Measurements from ENCODE around the gene HGS.

HGS gene

GRCh38 chr17:81683584-81684441 is at the start of gene HGS, which contains the start of gene ARL16:
HGS (plus strand) TSS chr17:81684011; CDS start chr17:81684067, 56 bp downstream.
ARL16 (minus strand) TSS chr17:81683797; CDS start chr17:81683753, 44 bp downstream.
- DNase-seq (ENCODE audit: low read depth): peak; percentile 98

GRCh38 chr17:81635431-81635830 is 48.4 kb upstream of the HGS start:
- DNase-seq (ENCODE audit: low read depth): no peak

GRCh38 chr17:81635973-81636504 is 47.8 kb upstream of the HGS start:
- DNase-seq (ENCODE audit: low read depth): no peak

- peak; percentile 84 for DNase-seq (ENCODE audit: low read depth)
These were observed 47.1 kb upstream of the HGS start, which contains the start of the genes NPLOC4 and TSPAN10 for GRCh38 chr17:81636505-81637288. NPLOC4 (minus strand) TSS chr17:81637112; CDS start chr17:81636930, 182 bp downstream. TSPAN10 (plus strand) TSS chr17:81637196; CDS start chr17:81642413, 5,217 bp downstream.

GRCh38 chr17:81638683-81639082 is 45.1 kb upstream of the HGS start:
- DNase-seq (ENCODE audit: low read depth): no peak

GRCh38 chr17:81640011-81640410 is 43.8 kb upstream of the HGS start:
- no peak for DNase-seq (ENCODE audit: low read depth)

- peak; percentile 85 for DNase-seq (ENCODE audit: low read depth)
These were observed 41.9 kb upstream of the HGS start for GRCh38 chr17:81641825-81642489.

- no peak for DNase-seq (ENCODE audit: low read depth)
These were observed 39.3 kb upstream of the HGS start for GRCh38 chr17:81644496-81644895.

GRCh38 chr17:81644976-81645952 is 38.5 kb upstream of the HGS start:
- DNase-seq (ENCODE audit: low read depth): no peak

GRCh38 chr17:81646869-81647600 is 36.8 kb upstream of the HGS start:
- DNase-seq (ENCODE audit: low read depth): no peak

GRCh38 chr17:81647640-81648012 is 36.2 kb upstream of the HGS start:
- DNase-seq (ENCODE audit: low read depth): no peak

GRCh38 chr17:81648013-81648706 is 35.7 kb upstream of the HGS start:
- no peak for DNase-seq (ENCODE audit: low read depth)

GRCh38 chr17:81648707-81649085 is 35.1 kb upstream of the HGS start:
- DNase-seq (ENCODE audit: low read depth): no peak

- no peak for DNase-seq (ENCODE audit: low read depth)
These were observed 32.9 kb upstream of the HGS start for GRCh38 chr17:81650951-81651350.

GRCh38 chr17:81651692-81652091 is 32.1 kb upstream of the HGS start:
- DNase-seq (ENCODE audit: low read depth): peak; percentile 96

- no peak for DNase-seq (ENCODE audit: low read depth)
These were observed 30.7 kb upstream of the HGS start for GRCh38 chr17:81652906-81653771.

- no peak for DNase-seq (ENCODE audit: low read depth)
These were observed 28.3 kb upstream of the HGS start for GRCh38 chr17:81655378-81656117.
